Activated CD8-positive, alpha-beta memory T cell treated with anti-CD3 and anti-CD28 coated beads for 24 hours (primary cell): Measurements from ENCODE around the gene LINC00632.
A peak's percentile ranks its signal among the peaks of the same experiment; 100 is the strongest.
"Not testable (repeated sequence)": the region's sequence is repeated elsewhere in the genome, so short reads cannot be mapped to it uniquely, and the experiment has no call there.

ENCODE experiments used
- DNase-seq: peaks from one replicate; pipeline ENCODE4 v3.0.0-alpha.2; 2020

The LINC00632 gene

DNA sequence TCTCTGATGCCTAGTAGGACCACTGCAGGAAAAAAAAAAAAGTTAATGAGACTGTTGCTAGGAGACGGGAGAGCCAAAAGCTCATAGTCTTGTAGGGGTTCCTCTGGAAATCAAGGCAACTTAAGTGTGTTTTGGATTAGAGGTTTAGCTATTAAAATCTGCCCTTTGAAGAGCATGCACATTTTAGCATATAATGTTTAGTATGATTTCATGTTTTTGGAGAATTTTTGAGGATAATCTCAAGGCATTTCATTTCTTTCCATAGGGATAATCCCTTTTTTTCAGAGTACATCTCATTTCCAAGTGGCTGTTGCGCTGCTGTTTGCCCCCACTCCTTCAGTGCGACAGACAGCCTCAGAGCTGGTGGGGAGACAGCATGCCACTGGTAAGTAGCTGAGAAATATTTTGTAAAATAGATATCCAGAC lies at the start of gene LINC00632:
Gene LINC00632, plus strand, starts transcription at position 339 of the 426 bp plus-strand sequence.
- no peak for DNase-seq

DNA sequence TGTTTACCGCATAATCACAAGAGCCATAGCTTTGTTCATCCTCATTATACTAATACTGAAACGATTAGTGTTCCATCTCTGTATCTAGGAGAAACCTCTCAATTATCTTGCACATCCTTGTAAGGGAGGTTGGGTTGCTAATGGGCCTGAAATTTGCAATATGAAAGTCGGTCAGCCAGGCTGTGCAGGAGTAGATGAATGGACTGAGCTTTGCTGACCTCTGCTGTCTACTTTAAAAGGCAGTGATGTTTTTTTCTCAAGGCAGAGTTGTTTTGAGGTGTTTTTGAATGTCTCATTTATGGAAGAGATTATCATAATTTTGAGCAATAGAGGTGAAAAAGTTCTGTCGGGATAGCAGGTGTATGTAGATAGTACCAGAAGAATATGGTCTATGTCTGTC lies 47.9 kb upstream of the LINC00632 start:
- DNase-seq, result no peak

DNA sequence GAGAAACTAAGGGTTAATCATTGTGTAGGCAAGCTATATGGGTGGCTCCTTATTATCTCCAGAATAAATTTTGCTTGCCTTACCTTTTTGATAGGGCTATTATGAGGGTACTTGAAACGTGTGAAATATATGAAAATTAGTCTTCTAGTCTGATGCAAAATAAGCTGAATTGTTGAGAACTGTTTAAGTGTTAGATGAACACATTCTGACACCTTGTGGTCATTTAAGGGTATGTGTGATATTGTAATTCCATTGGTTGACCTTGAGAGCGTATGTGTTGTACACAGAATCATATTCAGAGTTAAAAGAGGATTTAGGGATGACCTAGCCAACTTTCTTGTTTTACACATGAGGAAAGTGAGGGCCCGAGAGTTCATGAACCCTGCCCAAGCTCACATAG lies 44.6 kb upstream of the LINC00632 start:
- DNase-seq, result no peak

DNA sequence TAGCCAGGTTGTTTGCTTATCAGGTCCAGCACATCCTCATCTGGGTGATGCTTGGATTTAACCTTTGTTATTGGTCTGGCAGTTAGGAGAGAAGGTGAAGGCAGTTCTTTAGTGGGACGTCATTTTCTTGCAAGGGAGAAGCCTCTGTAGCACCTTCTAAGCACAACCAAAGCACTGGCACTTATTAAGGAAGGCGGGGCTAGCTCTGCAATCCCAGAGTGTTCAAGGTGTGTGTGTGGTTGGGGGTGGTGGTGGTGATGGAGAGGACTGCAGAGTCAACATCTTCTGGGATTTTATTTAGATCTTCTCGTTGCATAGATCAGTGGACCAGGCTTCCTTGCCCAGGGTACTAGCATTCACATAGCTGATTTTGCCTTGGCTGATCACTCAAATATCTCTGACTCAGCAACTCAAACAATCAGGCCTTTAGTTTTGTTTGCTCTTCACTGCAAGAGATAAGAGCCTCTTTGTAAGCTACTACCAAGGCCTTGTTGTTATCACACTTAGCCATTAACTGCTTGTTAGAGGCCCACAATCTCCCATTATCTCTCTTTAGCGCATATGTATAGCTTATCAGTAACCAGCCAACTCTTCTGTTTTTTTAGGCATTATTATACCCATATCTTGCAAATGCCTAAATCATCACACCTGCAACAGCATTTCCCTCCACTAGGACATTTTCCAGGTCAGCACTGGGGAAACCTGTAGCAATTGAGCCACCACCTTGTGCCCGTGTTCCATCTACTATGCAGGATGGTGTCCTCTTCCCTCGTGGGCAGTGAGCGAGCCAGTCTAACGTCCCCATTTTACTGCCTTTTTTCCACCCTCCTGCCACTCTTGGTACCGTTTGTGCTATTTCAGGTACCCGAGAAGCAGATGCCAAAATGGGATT lies 36.5 kb upstream of the LINC00632 start:
- no peak for DNase-seq

DNA sequence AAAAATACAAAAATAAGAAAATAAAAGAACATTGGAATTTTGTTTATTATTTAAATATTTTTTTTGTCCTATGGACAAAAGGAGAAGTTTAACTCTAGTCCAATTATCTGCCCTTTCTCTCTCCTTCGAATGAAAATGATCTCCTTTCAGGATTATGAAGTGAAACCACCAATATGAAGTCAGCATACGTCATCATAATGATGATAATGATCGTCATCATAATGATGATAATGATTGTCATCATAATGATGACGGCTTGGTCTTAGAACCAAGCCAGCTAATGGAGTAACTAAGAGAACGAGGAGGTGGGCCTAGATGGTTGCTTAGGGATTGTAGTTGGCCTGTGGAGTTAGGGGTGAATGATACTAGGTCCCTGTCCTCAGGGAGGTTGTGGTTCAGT lies 21.9 kb upstream of the LINC00632 start:
- no peak for DNase-seq

DNA sequence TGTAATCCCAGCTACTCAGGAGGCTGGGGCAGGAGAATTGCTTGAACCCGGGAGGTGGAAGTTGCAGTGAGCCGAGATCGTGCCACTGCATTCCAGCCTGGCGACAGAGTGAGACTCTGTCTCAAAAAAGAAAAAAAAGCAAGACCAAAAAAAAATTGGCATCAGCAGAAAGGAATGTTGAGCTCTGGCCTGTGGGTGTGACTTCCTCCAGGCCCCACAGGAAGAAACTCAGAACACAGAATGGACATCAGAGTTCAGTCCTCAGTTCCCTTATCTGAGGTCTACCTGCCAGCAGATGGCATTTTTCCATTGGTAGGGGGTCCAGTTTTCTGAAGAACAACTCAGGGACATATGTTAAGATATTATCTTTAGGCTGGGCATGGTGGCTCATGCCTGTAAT lies 18.0 kb upstream of the LINC00632 start:
- not testable (repeated sequence) for DNase-seq

DNA sequence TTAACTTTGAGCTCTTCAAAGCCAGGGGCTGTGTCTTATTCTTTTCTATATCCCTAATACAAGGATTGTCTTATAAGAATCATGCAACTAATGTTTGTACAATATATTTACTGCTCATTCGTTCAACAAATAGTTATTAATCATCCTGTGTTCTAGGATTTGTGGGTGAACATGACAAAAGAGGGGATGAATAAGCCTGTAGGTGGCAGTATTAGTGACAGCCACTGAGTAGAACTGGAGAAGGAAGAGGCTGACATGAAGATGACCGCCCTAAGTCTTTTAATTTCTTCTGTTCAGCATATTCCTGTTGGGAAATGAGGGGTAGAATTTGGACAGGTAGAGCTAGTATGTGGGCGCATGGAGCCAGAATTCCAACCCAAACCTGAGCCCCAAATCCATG lies 11.9 kb upstream of the LINC00632 start:
- DNase-seq, result no peak

DNA sequence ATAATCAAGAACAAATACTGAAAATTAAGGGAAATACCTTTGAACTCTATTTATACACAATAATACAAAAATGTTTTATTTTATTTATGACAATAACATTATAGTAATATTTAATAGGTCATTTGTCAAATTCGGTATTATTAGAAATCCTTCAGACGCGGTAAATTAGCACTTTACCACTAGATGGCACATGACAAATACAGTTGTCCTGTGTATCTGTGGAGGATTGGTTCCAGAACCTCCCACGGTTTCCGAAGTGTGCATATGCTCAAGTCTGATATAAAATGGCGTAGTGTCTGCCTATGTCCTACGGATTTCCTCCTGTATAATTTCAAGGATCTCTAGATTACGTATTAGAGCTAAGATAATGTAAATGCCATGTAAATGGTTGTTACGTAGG lies 8.1 kb upstream of the LINC00632 start:
- no peak for DNase-seq

DNA sequence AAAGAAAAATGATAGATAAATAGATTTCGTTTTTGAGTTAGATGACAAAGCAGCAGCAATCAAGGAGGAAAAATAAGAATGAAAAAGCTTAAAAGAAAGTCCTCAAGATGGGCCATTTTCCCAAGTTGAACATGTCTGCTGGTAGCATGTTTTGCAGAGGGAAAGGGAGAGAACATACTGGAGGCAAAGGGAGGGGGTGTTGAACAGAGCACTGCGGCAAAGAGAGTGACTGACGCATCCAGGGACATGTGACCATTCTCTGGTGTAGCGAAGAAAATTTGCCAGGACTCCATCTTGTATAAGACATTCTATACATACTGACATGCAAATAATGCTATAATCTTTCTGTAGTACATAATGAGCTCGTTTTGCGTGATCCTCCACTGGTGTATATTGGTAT lies 1.2 kb downstream of the LINC00632 start:
- no peak for DNase-seq

DNA sequence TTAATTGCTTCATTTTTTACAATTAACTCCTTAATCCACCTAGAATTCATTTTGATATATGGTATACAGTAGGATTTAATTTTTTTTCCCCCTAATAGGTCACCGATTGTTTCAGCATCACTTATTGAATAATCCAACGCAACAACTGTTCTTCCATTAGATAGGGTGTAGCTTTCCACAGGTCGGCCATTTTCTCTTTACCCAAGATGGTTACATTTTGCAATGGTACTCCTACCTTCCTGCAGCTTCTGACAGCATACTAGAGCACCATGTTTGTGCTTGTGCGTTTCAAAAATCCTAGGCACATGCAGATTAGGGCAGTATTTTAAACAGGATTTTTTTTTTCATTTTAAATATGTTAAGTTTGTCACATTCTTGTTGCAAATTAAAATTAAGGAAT lies 2.3 kb downstream of the LINC00632 start:
- no peak for DNase-seq

DNA sequence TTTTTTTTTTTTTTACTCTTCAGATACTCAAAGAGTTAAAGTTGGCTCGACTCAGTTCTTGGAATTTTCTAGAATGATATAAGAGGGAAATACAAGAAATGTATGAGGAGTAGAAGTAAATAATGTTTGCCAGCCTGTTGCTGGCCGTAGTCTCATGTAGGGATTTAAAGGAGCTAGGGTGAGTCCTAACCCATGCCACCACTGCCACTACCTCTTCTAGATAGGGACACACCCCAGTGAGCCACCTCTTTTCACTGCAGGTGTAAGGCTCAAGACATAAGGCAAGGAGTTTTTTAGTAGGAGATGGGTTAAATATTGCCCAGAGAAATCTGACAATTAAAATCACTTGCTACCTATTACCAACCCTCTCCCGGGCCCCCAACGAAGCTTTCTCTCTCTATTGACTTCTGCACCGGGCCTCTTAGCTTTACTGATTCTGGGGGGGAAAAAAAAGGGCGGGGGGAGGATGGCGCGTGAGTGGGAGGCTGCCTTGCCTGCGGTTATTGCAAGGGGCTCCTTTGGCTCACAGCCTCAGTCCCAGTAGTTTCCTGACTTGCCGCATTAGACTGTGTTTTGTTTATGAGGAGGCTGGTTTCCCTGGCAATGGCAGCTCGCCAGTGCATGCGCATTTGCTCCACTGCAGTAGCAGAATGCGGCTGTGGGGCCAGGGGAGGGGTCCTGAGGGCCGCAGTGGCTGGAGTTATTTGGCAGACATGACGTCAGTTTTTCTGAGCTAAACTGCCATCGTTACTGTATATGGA lies 3.0 kb downstream of the LINC00632 start:
- no peak for DNase-seq

DNA sequence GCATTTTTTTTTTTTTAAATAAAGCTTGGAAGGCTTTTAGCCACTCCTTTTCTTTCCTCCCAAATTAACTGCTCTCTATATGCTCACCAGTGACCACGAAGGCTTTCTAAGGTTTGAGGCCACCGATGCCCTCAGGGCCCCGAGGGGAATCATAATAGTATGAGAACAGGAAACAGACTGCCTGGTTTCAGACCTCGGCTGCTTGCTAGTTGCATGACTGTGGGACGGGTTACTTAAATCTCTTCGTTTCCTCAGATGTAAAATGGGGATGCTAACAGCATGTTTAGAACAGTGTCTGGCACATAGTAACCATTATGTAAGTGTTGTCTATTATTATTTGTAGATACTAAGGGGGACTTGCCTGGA lies 3.6 kb downstream of the LINC00632 start:
- no peak for DNase-seq

DNA sequence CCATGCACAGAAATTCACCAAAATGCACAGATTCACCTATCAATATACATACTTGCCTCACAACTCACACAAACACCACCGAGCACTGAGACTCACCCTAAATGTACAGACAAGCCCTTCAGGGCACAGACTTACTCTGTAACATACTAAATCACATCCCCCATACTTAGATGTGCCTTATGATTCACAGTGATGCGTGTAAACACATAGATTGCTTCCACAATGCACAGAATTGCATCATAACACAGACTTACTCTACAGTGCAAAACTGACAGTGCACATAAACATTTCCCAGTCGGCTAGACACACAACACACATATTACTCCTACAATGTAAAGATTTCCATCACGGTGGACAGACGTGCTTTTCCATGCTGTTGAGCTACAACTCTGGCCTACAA lies 6.2 kb downstream of the LINC00632 start:
- DNase-seq, result no peak

DNA sequence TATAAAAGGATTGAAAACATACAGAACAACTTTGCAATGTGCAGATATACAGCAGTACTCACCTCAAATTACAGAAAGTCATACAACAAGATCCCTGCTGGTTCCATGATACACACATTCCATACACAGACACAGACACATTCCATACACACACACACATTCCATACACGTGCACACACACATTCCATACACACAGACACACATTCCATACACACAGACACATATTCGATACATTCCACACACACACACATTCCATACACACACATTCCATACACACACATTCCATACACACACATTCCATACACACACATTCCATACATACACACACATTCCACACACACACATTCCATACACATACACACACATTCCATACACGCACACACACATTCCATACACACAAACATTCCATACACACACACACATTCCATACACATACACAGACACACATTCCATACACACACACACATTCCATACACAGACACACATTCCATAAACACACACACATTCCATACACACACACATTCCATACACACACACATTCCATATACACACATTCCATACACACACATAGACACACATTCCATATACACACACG lies 13.7 kb downstream of the LINC00632 start:
- no peak for DNase-seq

DNA sequence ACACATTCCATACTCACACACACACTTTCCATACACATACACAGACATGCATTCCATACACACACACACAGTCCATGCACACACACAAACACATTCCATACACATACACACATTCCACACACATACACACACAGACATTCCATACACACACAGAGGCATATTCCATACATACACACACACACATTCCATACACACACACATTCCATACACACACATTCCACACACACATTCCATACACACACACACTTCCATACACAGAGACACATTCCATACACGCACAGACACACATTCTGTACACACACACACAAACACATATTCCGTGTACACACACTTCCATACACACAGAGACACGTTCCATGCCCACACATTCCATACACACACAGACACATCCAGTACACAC lies 14.8 kb downstream of the LINC00632 start:
- no peak for DNase-seq

DNA sequence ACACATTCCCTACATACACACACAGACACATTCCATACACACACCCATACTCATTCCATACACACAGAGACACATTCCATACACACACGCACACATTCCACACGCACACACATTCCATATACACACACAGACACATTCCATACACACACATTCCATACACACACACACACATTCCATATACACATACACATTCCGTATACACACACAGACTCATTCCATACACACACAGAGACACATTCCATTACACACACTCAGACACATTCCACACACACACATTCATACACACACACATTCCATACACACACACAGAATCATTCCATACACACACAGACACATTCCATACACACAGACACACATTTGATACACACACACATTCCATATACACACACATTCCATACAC lies 15.2 kb downstream of the LINC00632 start:
- no peak for DNase-seq

DNA sequence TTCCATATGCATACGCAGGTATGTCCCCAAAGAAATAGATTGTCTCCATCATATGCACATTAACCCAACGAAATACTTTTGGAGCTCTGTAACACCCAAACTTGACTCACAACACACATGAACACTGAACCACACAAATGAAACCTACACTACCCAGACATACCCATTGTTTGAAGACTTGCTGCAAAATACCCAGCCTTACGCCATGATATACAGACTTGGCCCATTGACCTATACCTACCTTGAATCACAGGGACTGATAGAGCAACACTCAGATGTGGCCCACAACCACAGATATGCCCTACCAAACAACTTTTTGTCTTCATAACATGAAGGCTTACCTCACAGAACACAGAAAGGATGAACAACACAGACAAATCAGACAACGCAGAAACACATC lies 15.9 kb downstream of the LINC00632 start:
- no peak for DNase-seq

DNA sequence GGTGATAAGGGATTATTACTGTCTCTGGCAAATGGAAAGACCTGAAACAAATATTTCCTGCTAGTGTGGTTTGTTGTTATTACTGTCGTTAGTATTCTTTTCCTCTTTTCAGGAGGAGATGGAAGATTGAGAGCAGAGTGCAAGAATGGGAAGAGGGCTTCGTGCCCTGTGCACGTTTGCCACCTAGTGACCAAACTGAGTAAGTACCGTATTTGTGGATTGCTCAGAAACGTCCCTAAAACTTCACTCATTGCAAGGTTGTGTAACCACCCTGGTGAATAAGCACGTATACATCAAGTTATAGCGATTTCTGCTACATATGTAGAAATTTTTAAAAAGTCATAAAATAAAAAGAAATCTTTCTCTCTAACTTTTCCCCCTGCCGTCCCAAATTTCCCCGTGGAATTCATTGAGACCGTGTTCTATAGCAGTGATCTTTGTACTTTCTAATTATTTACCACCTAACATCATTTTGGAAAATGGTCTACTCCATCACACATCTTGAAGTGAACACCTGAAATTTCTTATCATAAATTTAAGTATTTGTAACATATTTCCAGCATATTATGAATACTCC lies 24.3 kb downstream of the LINC00632 start:
- DNase-seq, result no peak

DNA sequence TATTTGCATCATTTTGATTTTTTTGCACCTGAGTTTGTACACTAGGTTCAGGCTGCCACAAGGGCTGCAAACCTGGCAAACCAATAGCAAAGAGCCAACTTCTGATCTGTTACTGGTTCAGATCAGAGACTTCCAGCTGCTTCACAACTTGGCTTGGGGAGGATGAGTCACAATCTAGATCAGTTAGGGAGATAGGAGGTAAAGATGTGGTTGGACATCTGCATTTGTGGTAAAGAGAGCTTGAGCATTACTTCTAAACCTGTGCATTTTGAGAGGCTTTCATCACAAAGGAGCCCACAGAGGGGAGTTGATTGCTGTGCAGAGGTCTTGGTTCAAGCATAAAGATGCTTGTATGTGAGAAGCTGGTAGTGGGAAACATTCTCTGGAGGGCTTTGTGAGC lies 34.5 kb downstream of the LINC00632 start:
- no peak for DNase-seq

DNA sequence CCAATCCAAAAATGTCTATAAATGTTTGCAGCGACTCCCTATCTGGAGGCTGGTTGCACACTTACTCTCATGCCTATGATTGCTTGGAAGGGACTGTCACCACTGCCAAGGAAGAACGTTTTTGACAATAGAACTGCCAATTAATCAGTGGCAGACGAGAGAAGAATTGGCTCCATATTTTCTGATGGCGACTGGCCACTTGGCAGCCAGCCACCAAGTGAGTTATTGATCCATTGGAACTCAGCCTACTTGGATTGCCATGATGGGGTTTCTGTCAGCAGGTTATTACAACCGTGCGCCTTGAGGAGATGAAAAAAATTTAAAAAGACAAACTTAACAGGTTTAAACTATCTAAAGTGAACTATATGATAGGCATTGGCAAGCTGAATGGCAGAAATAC lies 47.4 kb downstream of the LINC00632 start:
- DNase-seq, result no peak

DNA sequence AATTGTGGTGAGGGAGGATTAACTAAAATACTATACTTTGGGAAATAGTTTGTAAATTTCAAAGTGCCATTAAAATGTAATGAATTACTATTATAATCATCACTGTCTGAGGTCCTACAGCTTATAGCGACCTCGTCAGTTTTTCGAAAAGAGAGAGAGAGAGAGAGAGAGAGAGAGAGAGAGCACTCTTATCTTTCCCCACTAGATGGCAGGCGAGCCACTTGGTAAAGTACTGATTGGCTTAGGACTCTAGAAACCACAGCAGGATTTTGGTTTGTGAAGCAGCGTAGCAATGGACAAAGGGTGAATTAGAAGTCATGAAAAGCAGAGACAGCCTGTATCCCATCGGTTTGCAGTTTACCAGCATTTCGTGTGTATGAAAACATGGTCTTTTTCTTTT lies 52.5 kb downstream of the LINC00632 start:
- peak; percentile 57 for DNase-seq

DNA sequence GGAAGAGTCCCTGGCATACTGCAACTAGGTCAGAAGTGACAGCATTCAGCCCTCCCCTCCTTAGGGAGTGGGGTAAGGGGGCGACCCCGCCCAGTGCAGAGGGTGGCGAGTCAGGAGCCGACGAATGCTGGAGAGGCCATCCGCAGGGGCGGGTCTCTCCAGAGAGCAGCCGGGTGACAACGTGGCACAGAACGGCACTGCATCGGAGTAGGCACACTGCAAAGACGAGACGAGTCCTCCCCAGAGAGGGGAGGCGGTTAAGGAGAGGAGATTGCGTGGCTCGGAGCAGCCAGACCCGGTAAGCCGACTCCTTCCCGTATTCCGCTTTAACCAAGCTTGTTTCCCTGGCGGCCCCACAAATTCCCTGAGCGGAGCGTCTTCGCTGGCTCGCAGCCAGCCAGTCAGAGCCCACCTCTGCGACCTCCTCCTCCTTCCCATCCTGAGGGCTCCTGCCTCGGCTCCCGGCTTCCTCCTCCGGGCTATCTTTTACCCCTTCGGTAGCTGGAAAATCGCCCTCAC lies 54.9 kb downstream of the LINC00632 start:
- no peak for DNase-seq

DNA sequence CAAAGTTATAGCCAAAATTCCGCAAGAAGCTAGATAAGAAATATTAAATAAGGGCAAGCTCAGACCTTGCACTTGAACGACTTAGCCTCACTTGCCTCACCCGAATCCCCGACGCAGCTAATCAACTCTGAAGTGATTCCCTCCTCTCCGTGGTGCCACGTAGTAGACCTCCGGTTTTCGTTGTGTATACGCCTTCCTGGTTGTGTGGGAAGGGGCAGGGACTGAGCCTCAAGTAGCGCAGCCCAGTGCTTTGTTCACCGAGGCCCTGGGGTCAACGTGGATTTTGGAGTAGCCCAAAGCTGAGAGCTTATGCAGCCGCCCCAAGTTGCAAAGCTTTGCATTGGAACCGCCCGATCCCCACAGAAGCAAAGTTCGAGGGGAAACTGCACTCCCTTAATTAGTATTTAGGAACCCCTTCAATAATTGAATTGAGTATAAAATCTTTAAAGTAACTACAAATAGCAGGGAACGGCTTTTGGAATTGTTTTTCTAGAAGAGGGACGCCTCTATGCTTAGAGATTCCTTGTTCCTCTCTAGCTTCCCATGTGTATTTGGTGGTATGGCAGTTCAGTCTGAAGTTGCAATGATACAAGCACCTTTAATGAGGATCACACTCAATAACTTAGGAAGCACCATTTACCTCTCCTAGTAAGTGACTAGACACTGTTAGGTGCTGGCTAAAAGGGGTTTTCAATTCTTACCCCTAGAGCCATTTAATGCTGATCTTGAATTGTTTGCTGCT lies 55.7 kb downstream of the LINC00632 start:
- DNase-seq, result peak; percentile 55
